ENCODE data around the gene TRHDE. TPM values are rescaled to one million over a fixed set of nuclear protein-coding genes. Genes with fewer than 3 reads are reported as not detected.

Gene TRHDE
- total RNA-seq, 1 experiment from 2014 or later: 1.9 TPM

DNA sequence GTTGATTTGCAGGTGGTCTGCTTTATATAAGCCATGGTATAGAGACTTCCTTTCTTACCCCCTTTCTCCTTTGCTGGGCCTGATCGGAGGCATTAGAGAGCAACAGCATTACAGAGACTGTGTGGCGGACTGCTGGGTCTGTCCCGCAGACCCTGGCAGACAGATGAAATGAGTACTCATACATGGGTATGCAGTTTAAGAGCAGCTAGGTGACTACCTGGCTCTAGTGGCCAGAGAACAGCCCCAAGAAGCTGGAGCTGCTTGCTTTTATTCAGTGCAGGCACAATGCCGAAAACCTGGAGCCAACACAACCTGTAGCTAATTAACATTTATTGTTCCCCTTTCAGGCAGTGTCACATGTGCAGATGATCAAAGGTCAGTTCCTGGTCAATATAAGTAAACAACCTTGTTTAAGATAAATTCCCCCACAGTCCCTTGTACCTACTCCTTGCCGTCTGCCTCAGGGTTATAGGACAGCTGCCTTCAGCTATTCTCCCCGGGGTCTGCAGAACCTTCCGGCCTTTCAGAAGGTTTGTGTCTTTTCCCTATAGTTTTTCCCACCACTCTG, 160.0 kb downstream of the TRHDE start:
- Histone ChIP-seq H3K4me1 (ENCODE audit: control insufficient read depth, insufficient read depth, low read length) (no peaks in the 10 kb centered on the region), H3K27me3 (ENCODE audit: control insufficient read depth, insufficient read depth, low read length) (no peaks in the 10 kb centered on the region), H3K27ac (ENCODE audit: low read length) (no peak overlapping the region), H3K36me3 (ENCODE audit: control insufficient read depth, insufficient read depth, low read length) (no peaks in the 10 kb centered on the region), H3K9me3 (ENCODE audit: control insufficient read depth, insufficient read depth, low read depth, low read length) (no peaks in the 10 kb centered on the region), H3K4me3 (ENCODE audit: low read depth in 2 of 2, low read length in 2 of 2) (no peak overlapping the region)
- BruUV-seq (replicated peaks): no TSS peak
- ChIA-PET POLR2A (no interaction called here), CTCF (no interaction called here)
- TF ChIP-seq TCF7L2 (IDR thresholded peaks at IDR 0.05; ENCODE audit: low read depth, low read length): no peak
- no peak for TF ChIP-seq SIN3A (IDR thresholded peaks at IDR 0.05; ENCODE audit: borderline replicate concordance, insufficient read depth, low read depth, low read length)
- no peak for TF ChIP-seq REST (IDR thresholded peaks at IDR 0.05; ENCODE audit: insufficient read depth in 1 of 2, low read depth in 2 of 2, low read length in 1 of 2)
- DNase-seq (ENCODE audit: low read depth, low spot score): no peak
- intact Hi-C loops (cut with micrococcal nuclease; ENCODE audit: unreplicated experiment): no loop called here
- no peak for ATAC-seq
- in situ Hi-C loops (cut with HindIII; ENCODE audit: low pct_unique_long_range_greater_than_20kb, low sequenced_read_pairs): no loop called here

DNA sequence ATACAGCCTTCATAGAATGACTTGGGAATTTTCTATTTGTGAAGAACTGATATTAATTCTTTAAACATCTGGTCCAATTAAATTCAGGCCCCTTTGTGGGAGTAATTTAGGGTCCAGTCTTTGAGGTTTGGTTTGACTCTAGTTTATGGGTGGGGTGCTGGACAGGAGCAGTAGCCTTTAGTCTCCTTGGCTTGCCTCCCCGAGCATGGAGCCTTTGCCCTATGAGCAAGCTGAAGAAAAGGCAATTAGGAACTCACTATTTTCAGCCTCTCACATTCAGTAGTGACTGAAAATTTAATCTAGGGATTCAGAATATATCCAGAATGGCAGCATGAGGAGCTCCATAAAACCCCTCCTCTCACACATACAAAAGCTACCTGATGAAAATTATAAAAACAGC, 161.1 kb downstream of the TRHDE start:
- CTCF ChIA-PET: no interaction called here
- TF ChIP-seq CTCF (IDR thresholded peaks at IDR 0.05) (no peak), REST (IDR thresholded peaks at IDR 0.05; ENCODE audit: insufficient read depth in 1 of 2, low read depth in 2 of 2, low read length in 1 of 2) (no peak), TCF7L2 (IDR thresholded peaks at IDR 0.05; ENCODE audit: low read depth, low read length) (no peak), SIN3A (IDR thresholded peaks at IDR 0.05; ENCODE audit: borderline replicate concordance, insufficient read depth, low read depth, low read length) (no peak), POLR2AphosphoS5 (IDR thresholded peaks at IDR 0.05; ENCODE audit: low read depth, low read length) (no peak)
- no peak overlapping the region for H3K27ac ChIP-seq (ENCODE audit: low read length)
- intact Hi-C loops (cut with micrococcal nuclease; ENCODE audit: unreplicated experiment) (no loop called here), in situ Hi-C loops (cut with HindIII; ENCODE audit: low pct_unique_long_range_greater_than_20kb, low sequenced_read_pairs) (no loop called here)
- H3K27me3 ChIP-seq (ENCODE audit: control insufficient read depth, insufficient read depth, low read length): no peaks in the 10 kb centered on the region
- no peak overlapping the region for H3K4me3 ChIP-seq (ENCODE audit: low read depth in 2 of 2, low read length in 2 of 2)
- H3K4me1 ChIP-seq (ENCODE audit: control insufficient read depth, insufficient read depth, low read length): no peaks in the 10 kb centered on the region
- ATAC-seq: no peak
- BruUV-seq (replicated peaks): no TSS peak
- H3K36me3 ChIP-seq (ENCODE audit: control insufficient read depth, insufficient read depth, low read length): no peaks in the 10 kb centered on the region
- DNase-seq (ENCODE audit: low read depth, low spot score): no peak
- POLR2A ChIA-PET: no interaction called here
- no peaks in the 10 kb centered on the region for H3K9me3 ChIP-seq (ENCODE audit: control insufficient read depth, insufficient read depth, low read depth, low read length)

Data from Panc1 (cell line).